H9 (cell line): ENCODE measurements around the gene WIPF2. TPM values are rescaled to one million over a fixed set of nuclear protein-coding genes. Genes with fewer than 3 reads are reported as not detected.

Experiments
- DNase-seq: peaks from one replicate; pipeline ENCODE4 v3.0.0-alpha.2; 2017
- H2AFZ ChIP-seq: one replicate; pipeline ENCODE4 v1.6.1; 2013; ENCODE audit warnings: mild to moderate bottlenecking, low read length, control low read depth, moderate library complexity
- H2AK5ac ChIP-seq: 2 replicates; pipeline ENCODE4 v1.6.1; 2013; ENCODE audit warnings: low read length, control low read depth, mixed read lengths; ENCODE audit not compliant: insufficient read length
- H2BK120ac ChIP-seq: one replicate; pipeline ENCODE4 v1.6.1; 2013; ENCODE audit warnings: low read depth, mild to moderate bottlenecking, low read length, control low read depth, inconsistent platforms; ENCODE audit not compliant: poor library complexity, severe bottlenecking
- H2BK12ac ChIP-seq: 2 replicates; pipeline ENCODE4 v1.6.1; 2013; ENCODE audit warnings: low read length, control low read depth, mixed read lengths, low read depth; ENCODE audit not compliant: insufficient read length
- H2BK15ac ChIP-seq: 2 replicates; pipeline ENCODE4 v1.6.1; 2013; ENCODE audit warnings: low read depth, low read length, control low read depth
- H2BK20ac ChIP-seq: one replicate; pipeline ENCODE4 v1.6.1; 2013; ENCODE audit warnings: low read depth, mild to moderate bottlenecking, low read length, control low read depth, inconsistent platforms; ENCODE audit not compliant: poor library complexity, severe bottlenecking
- H2BK5ac ChIP-seq: 2 replicates; pipeline ENCODE4 v1.6.1; 2013; ENCODE audit warnings: low read length, control low read depth, mixed read lengths; ENCODE audit not compliant: insufficient read length
- H3K14ac ChIP-seq: 2 replicates; pipeline ENCODE4 v1.6.1; 2013; ENCODE audit warnings: low read length, control low read depth; ENCODE audit not compliant: insufficient read depth
- H3K18ac ChIP-seq: 2 replicates; pipeline ENCODE4 v1.6.1; 2013; ENCODE audit warnings: low read depth, mild to moderate bottlenecking, mixed read lengths, low read length, control low read depth; ENCODE audit not compliant: insufficient read length
- H3K23ac ChIP-seq: 2 replicates; pipeline ENCODE4 v1.6.1; 2013; ENCODE audit warnings: low read length, control low read depth, mixed read lengths, low read depth; ENCODE audit not compliant: insufficient read length
- H3K23me2 ChIP-seq: 2 replicates; pipeline ENCODE4 v1.6.1; 2013; ENCODE audit warnings: low read depth, mild to moderate bottlenecking, mixed read lengths, low read length, control low read depth; ENCODE audit not compliant: insufficient read length, poor library complexity, severe bottlenecking
- H3K27ac ChIP-seq: 2 replicates; pipeline ENCODE4 v1.5.1; 2013; ENCODE audit warnings: low read length, control low read depth, mixed read lengths, low read depth; ENCODE audit not compliant: insufficient read length
- H3K27me3 ChIP-seq: 2 replicates; pipeline ENCODE4 v1.6.1; 2013; ENCODE audit warnings: low read length, control low read depth, inconsistent platforms; ENCODE audit not compliant: insufficient read depth
- H3K4ac ChIP-seq: 2 replicates; pipeline ENCODE4 v1.6.1; 2013; ENCODE audit warnings: low read depth, mild to moderate bottlenecking, control low read depth, inconsistent platforms, low read length, moderate library complexity
- H3K4me1 ChIP-seq: 2 replicates; pipeline ENCODE4 v1.6.1; 2013; ENCODE audit warnings: low read length, control low read depth, inconsistent platforms; ENCODE audit not compliant: insufficient read depth
- H3K4me2 ChIP-seq: 2 replicates; pipeline ENCODE4 v1.6.1; 2013; ENCODE audit warnings: low read length, control low read depth, mixed read lengths; ENCODE audit not compliant: insufficient read length, insufficient read depth
- H3K56ac ChIP-seq: 2 replicates; pipeline ENCODE4 v1.6.1; 2013; ENCODE audit warnings: low read depth, mild to moderate bottlenecking, mixed read lengths, low read length, control low read depth; ENCODE audit not compliant: insufficient read length
- H3K79me1 ChIP-seq: 2 replicates; pipeline ENCODE4 v1.6.1; 2013; ENCODE audit warnings: low read depth, mild to moderate bottlenecking, moderate library complexity, low read length, control low read depth, inconsistent platforms; ENCODE audit not compliant: insufficient read depth, poor library complexity, severe bottlenecking
- H3K79me2 ChIP-seq: 2 replicates; pipeline ENCODE4 v1.6.1; 2013; ENCODE audit warnings: low read length, control low read depth, inconsistent platforms; ENCODE audit not compliant: insufficient read depth
- H3K9ac ChIP-seq: 2 replicates; pipeline ENCODE4 v1.6.1; 2013; ENCODE audit warnings: low read length, control low read depth, mixed read lengths; ENCODE audit not compliant: insufficient read length; ENCODE audit errors: extremely low read depth
- H3K9me3 ChIP-seq: one replicate; pipeline ENCODE4 v1.6.1; 2013; ENCODE audit warnings: low read depth, low read length, inconsistent platforms; ENCODE audit not compliant: control insufficient read depth
- H3T11ph ChIP-seq: one replicate; pipeline ENCODE4 v1.6.1; 2013; ENCODE audit warnings: mild to moderate bottlenecking, low read length, control low read depth, inconsistent platforms
- H4K20me1 ChIP-seq: one replicate; pipeline ENCODE4 v1.6.1; 2013; ENCODE audit not compliant: control insufficient read depth, insufficient read length, insufficient read depth
- H4K5ac ChIP-seq: 2 replicates; pipeline ENCODE4 v1.6.1; 2013; ENCODE audit warnings: low read depth, mild to moderate bottlenecking, mixed read lengths, low read length, control low read depth; ENCODE audit not compliant: insufficient read length
- H4K8ac ChIP-seq: replicated peaks from 2 replicates; pipeline ENCODE4 v1.6.1; 2013; ENCODE audit warnings: low read length, control low read depth, mixed read lengths, low read depth; ENCODE audit not compliant: insufficient read length
- H4K91ac ChIP-seq: 2 replicates; pipeline ENCODE4 v1.6.1; 2013; ENCODE audit warnings: low read depth, mild to moderate bottlenecking, moderate library complexity, mixed read lengths, low read length, control low read depth; ENCODE audit not compliant: insufficient read length
- H3K27ac Mint-ChIP-seq, 3 experiments: 2 replicates in 2 of 3; 3 replicates in 1 of 3; pipeline ENCODE4 v1.8.0; 2020 to 2021; ENCODE audit warnings: mixed read lengths in 3 of 3, mild to moderate bottlenecking in 1 of 3, moderate library complexity in 1 of 3
- H3K27me3 Mint-ChIP-seq: 2 replicates; pipeline ENCODE4 v1.8.0; 2021; ENCODE audit warnings: low read depth, mild to moderate bottlenecking, moderate library complexity, mixed read lengths
- H3K36me3 Mint-ChIP-seq, 3 experiments: 2 replicates in 2 of 3; 3 replicates in 1 of 3; pipeline ENCODE4 v1.8.0; 2020 to 2021; ENCODE audit warnings: low read depth in 3 of 3, mixed read lengths in 3 of 3; ENCODE audit not compliant: insufficient read depth in 1 of 3
- H3K4me1 Mint-ChIP-seq, 2 experiments: 2 replicates each; pipeline ENCODE4 v1.8.0; 2020; ENCODE audit warnings: mixed read lengths in 2 of 2
- H3K4me3 Mint-ChIP-seq, 2 experiments: 2 replicates in 1 of 2; 3 replicates in 1 of 2; pipeline ENCODE4 v1.8.0; 2020 to 2021; ENCODE audit warnings: mild to moderate bottlenecking in 2 of 2, mixed read lengths in 2 of 2, moderate library complexity in 1 of 2
- H3K9me3 Mint-ChIP-seq, 2 experiments: 2 replicates in 1 of 2; 3 replicates in 1 of 2; pipeline ENCODE4 v1.8.0; 2020; ENCODE audit warnings: mild to moderate bottlenecking in 2 of 2, mixed read lengths in 2 of 2, moderate library complexity in 1 of 2
- CTCF ChIP-seq: fragments of 200-600 bp; sonication (generic); conservative IDR thresholded peaks from 3 replicates; pipeline ENCODE4 v1.8.0; 2021; ENCODE audit warnings: antibody characterized with exemption, mild to moderate bottlenecking
- WGBS: extraction: QIAGEN DNeasy Blood & Tissue Kit; methylation state at CpG from one replicate; pipeline ENCODE4 v1.1.7; 2013; ENCODE audit warnings: missing lambda C conversion rate, low lambda C conversion rate, mixed read lengths; ENCODE audit not compliant: insufficient read length; ENCODE audit errors: extremely low coverage; 5-methylcytosine and 5-hydroxymethylcytosine counted together
- total RNA-seq: library from RNA; stranded (reverse); gene quantifications from 2 replicates; pipeline ENCODE4 v1.2.1, GENCODE V29; 2021

WIPF2 gene
- total RNA-seq, 1 experiment from 2014 or later, result 24.2 TPM

- no peak overlapping the region for H3K18ac ChIP-seq
- Mint-ChIP-seq H3K4me1 (peaks cover 59 to 80% of the 10 kb centered on the region in 2 experiments), H3K4me3 (peak overlapping the region; percentile 80 to 94), H3K9me3 (no peaks in the 10 kb centered on the region), H3K36me3 (no peaks in the 10 kb centered on the region; a peak in 1 of 7 replicates), H3K27ac (peak overlapping the region in 1 of 3 experiments; percentile 80; a peak in 3 of 7 replicates), H3K27me3 (peaks cover 60% of the 10 kb centered on the region)
- H4K20me1 ChIP-seq, result peaks cover 4% of the 10 kb centered on the region
- H2AFZ ChIP-seq, result no peak overlapping the region
- no peaks in the 10 kb centered on the region for H3K9me3 ChIP-seq
- H4K5ac ChIP-seq, result no peak overlapping the region
- H4K91ac ChIP-seq, result no peak overlapping the region
- peaks cover 26% of the 10 kb centered on the region for H3K23me2 ChIP-seq
- H2BK120ac ChIP-seq, result no peak overlapping the region
- no CpG with 5 or more reads among the region's 6 CpGs for WGBS
- no peak overlapping the region for H4K8ac ChIP-seq
- H3K79me2 ChIP-seq, result no peaks in the 10 kb centered on the region; the same call in 1 of the 2 replicates
- H3K27me3 ChIP-seq, result peaks cover 5% of the 10 kb centered on the region; the same call in 1 of the 2 replicates
- DNase-seq, result peak; percentile 85
- H3K14ac ChIP-seq, result no peak overlapping the region
- no peak overlapping the region for H2BK5ac ChIP-seq
- H2AK5ac ChIP-seq, result no peak overlapping the region
- no peak overlapping the region for H2BK15ac ChIP-seq
- peak; percentile 63 for TF ChIP-seq CTCF
- H3K56ac ChIP-seq, result no peak overlapping the region
- no peak overlapping the region for H3K23ac ChIP-seq
- H2BK12ac ChIP-seq, result no peak overlapping the region
- no peak overlapping the region for H3K27ac ChIP-seq
- no peak overlapping the region for H3K9ac ChIP-seq
- peak overlapping the region; percentile 68 for H3K4me2 ChIP-seq
- peaks cover 8% of the 10 kb centered on the region; the same call in 1 of the 2 replicates for H3K4me1 ChIP-seq
- H3T11ph ChIP-seq, result no peak overlapping the region
- H2BK20ac ChIP-seq, result no peak overlapping the region
- H3K4ac ChIP-seq, result no peak overlapping the region
- no peaks in the 10 kb centered on the region for H3K79me1 ChIP-seq
Observed at GRCh38 chr17:40317345-40317873, 98.3 kb downstream of the WIPF2 start.
